ENCODE measurements around the gene RABGAP1L. TPM values are rescaled to one million over a fixed set of nuclear protein-coding genes. Genes with fewer than 3 reads are reported as not detected.

RABGAP1L gene
- total and polyA plus RNA-seq, 2 of the 4 experiments (the other 2 are of a cell fraction): 7.9 to 26.7 TPM

GRCh38 chr1:174428033-174428432, 268.7 kb downstream of the RABGAP1L start:
- Histone ChIP-seq H3K9me1 (ENCODE audit: insufficient read depth, low read length) (no peaks in the 10 kb centered on the region), H3K4me1 (ENCODE audit: control insufficient read depth, insufficient read depth, low read length) (no peaks in the 10 kb centered on the region), H2BK5ac (ENCODE audit: low read depth, low read length, poor library complexity, severe bottlenecking) (no peak overlapping the region), H2BK15ac (ENCODE audit: low read depth, low read length) (no peak overlapping the region), H3K36me3 (ENCODE audit: control insufficient read depth, insufficient read depth, low read length) (no peaks in the 10 kb centered on the region), H3K9ac (ENCODE audit: low read depth, low read length) (no peak overlapping the region), H3K9me3 (ENCODE audit: control insufficient read depth, insufficient read depth, low read length) (no peaks in the 10 kb centered on the region), H2BK120ac (ENCODE audit: low read depth, low read length) (no peak overlapping the region), H3K27me3 (ENCODE audit: control insufficient read depth, insufficient read depth, low read length) (no peaks in the 10 kb centered on the region), H2AK5ac (ENCODE audit: low read depth, low read length) (no peak overlapping the region), H3K79me1 (ENCODE audit: low read depth in 1 of 2, low read length in 2 of 2) (no peaks in the 10 kb centered on the region), H3K4me3 (ENCODE audit: insufficient read depth, low read depth, low read length) (no peak overlapping the region), H2AK9ac (replicated peaks; ENCODE audit: low read depth, low read length, poor library complexity) (no peak overlapping the region), H3K4ac (ENCODE audit: low read depth, low read length) (no peak overlapping the region), H2AFZ (replicated peaks; ENCODE audit: low read length, poor library complexity) (no peak overlapping the region), H4K5ac (ENCODE audit: low read depth, low read length) (no peak overlapping the region), H3K18ac (ENCODE audit: low read depth, low read length) (no peak overlapping the region), H4K20me1 (ENCODE audit: insufficient read depth, low read length) (no peaks in the 10 kb centered on the region), H3K23ac (ENCODE audit: low read depth, low read length) (no peak overlapping the region), H3K4me2 (ENCODE audit: low read depth, low read length) (no peak overlapping the region), H3K14ac (replicated peaks; ENCODE audit: low read depth, low read length) (no peak overlapping the region), H4K91ac (ENCODE audit: insufficient read depth, low read depth, low read length) (no peak overlapping the region), H3K27ac (ENCODE audit: insufficient read depth, low read length) (no peak overlapping the region), H2BK20ac (ENCODE audit: low read depth, low read length) (no peak overlapping the region), H4K8ac (ENCODE audit: low read depth in 2 of 2, low read length in 2 of 2) (no peak overlapping the region), H3K56ac (ENCODE audit: extremely low read depth, insufficient read depth, low read length) (no peak overlapping the region)
- dilution Hi-C loops (cut with HindIII; ENCODE audit: low sequenced_read_pairs, unreplicated experiment) (no loop called here), in situ Hi-C loops (cut with MboI; ENCODE audit: low sequenced_read_pairs) (no loop called here), intact Hi-C loops (cut with micrococcal nuclease) (no loop called here)
- DNase-seq (no peak), ATAC-seq (ENCODE audit: low read depth) (no peak)
- BruUV-seq (replicated peaks): no TSS peak
- POLR2A ChIA-PET (ENCODE audit: unreplicated experiment): no interaction called here
- WGBS, 2 experiments (ENCODE audit: extremely low coverage in 2 of 2, insufficient read length in 1 of 2): no CpG with 5 or more reads among the region's 3 CpGs
- CTCF ChIA-PET: no interaction called here
- TF ChIP-seq MAFK (IDR thresholded peaks at IDR 0.05; ENCODE audit: low read depth, low read length): peak; percentile 99
- TF ChIP-seq NFE2L2 (IDR thresholded peaks at IDR 0.05; ENCODE audit: low read depth, low read length): no peak
